SHP77 (cell line): ENCODE data around the gene MYO3A.

Experiments used
- DNase-seq, 2 experiments: peaks; one replicate each; lab custom pipeline; 2025; lab: John Stamatoyannopoulos, UW

The MYO3A gene

GRCh38 chr10:26214551-26215395, 280.7 kb downstream of the MYO3A start:
- no peak for DNase-seq

DNA sequence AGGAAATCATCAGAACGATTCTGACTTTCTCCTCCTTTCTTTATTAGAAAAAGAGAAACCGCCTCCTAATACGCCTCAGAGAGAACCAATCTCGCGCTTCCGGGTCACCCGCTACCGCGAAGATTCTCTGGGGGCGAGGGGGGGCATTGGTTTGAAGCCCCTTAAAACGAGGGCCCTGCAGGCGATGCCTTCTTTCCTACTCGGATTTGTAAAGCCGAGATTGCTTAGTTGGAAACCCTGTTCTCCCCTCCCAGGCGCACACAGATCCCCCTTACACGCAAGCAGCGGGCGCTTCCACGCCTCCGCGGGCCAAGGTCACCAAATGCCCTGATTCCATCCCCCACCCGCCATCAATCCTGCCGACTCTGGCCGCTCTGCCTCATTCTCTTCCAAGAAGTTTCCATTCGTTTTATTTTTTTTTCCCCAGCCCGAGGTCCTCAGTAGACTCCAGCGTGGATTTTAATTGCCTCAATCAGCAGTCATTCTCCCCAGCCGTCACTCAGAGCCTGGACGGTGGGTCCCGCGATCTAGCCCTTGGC, 281.4 kb downstream of the MYO3A start:
- no peak for DNase-seq

GRCh38 chr10:26215935-26216584, 282.0 kb downstream of the MYO3A start:
- no peak for DNase-seq

- DNase-seq = no peak
These were observed 282.8 kb downstream of the MYO3A start, which contains the start of gene GAD2 for GRCh38 chr10:26216585-26217395. Gene GAD2, plus strand, starts transcription at chr10:26216774. Its CDS starts 36 bp downstream, at chr10:26216810.

GRCh38 chr10:26217396-26218086, 283.5 kb downstream of the MYO3A start:
- DNase-seq = no peak

- no peak for DNase-seq
These were observed 285.6 kb downstream of the MYO3A start for GRCh38 chr10:26219676-26220075.

DNA sequence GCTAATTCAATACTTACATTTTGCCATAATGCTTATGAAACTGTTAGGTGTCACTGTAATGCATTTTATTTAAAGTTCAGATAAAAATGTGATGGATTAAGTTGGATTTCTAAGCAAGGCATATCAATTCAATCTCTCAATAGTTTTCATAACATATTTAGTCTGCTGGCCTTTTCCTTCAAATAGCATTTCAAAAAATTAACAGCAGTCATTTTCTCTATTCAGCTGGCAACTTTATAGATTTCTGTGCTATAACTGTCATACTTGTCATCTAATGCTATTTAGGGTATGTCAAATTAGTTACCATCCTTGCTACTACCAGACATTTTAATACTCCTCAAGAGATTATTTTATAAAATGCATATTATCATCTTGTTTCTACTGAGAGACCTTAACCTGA, 286.9 kb downstream of the MYO3A start:
- DNase-seq = no peak

- DNase-seq = no peak
These were observed 287.5 kb downstream of the MYO3A start for GRCh38 chr10:26221541-26221940.

DNA sequence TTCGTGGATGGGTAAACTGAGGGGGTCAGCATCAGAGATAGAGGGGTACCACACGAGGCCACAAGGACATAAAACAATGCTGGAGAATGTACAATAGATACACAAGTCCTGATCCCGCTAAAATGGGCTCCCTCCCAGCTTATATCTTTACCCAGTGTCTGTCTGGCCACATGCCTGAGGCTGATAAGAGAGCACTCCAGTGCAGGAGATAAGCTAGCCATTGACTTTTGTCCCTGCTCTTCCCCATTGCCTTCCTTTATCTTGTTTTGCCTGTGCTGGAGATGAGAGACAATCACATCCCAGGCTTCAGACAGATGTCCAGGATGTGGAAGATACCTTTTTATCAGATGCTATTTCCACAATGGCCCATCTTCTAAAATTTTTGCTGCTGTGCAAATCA, 288.5 kb downstream of the MYO3A start:
- no peak for DNase-seq

DNA sequence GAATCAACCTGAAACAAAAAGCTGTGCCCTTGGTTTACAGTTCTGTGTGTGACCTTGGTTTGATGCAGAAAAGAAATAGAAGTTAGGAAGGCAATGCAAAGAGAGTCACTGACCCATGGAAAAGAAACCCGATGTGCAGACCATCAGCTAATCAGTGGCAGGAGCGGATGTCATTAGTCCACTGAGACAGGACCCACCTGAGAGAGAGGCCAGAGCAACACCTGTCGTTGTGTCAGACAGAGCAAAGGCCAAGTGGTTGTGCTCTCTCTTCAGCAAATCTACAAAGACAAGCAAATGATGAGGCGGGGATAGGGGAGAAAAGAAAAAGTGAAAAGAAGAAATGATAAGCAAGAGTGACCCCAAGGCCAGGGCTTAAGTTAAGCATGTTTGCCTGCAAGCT, 291.3 kb downstream of the MYO3A start:
- DNase-seq = no peak

DNA sequence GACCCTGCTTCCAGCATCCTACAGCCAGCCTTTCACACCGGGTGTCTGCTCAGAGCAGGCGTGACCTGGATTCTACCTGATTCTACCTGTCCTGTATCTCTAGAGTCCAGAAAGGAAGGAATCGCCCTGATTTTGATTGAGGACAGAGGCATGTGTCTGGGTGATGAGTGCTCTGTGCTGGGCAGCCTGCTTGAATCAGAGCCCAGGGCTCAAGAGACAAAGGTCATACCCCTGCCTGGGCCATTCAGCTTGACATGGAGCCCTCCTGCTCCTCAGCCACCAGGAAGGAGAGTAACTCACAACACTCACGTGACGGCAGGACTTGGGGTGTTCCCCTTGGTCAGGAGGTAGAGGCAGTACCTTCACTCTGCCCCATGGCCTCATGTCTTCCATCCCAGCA, 293.8 kb downstream of the MYO3A start:
- DNase-seq = no peak

- no peak for DNase-seq
These were observed 298.1 kb downstream of the MYO3A start for GRCh38 chr10:26232174-26232573.

DNA sequence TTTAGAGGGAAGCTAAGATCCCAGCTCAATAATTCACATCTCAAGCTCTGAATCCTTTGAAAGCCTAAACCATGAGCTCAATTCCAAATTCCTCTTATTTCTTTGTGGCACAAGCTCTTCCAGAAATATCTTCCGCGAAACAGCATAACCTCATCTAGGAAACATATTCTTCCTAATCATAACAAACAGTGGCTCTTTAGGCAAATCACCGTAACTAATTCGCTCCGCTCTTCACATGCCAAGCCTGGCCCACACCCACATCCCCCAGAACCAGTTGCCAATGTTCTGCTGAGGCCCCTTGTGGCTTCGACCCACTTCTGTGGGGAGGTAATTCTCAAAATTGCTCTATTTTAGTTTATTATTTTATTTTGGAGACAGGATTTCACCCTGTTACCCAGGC, 301.7 kb downstream of the MYO3A start:
- DNase-seq = no peak

- DNase-seq = no peak
These were observed 304.3 kb downstream of the MYO3A start for GRCh38 chr10:26238378-26238777.

DNA sequence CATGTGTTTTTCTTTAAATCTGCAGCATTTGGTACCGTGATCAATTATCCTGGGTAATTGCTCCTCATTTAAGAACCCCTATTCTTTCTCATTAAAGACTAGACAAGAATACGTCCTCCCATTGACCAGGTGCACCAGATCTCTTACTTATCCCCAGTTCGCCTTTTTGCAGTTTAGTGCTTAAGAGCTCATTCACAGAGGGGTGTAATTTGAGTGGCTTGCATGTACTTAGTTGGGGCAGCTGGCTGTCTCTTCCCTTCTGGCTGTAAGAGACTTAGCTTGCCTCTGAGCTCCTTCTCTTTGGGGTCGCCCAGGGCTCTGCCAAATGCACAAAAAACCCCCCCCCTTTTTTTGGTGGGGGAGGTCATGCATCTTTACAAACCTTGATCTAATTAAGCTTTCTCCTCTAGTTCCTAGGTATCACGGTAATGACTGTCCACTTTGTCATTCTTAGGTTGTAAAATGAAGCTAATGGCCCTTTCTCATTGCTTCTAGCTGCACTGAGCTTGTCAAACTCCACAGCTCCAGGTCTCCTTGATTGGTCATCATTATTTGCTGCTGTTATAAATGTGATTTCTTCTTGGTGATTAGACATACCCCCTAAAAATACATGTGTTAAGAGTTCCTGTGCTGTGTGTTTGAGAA, 308.8 kb downstream of the MYO3A start:
- no peak for DNase-seq

DNA sequence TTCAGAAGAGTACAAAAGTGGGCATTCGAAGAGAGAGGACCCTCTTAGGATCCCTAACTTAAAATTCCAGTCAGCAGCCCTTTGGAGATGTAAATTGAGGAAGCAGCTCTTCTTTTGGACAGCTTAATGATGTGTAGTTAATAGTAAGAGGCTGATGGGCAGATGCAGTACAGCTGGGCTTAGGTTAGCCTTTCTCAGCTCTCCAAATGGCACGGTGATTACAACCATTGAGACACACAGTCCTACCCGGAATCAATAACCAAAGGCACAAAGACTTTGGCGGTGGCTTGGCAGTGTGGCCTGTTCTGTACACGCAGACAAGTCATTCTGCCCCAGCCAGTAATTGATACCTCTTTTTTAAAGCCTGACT, 309.3 kb downstream of the MYO3A start:
- DNase-seq = no peak

DNA sequence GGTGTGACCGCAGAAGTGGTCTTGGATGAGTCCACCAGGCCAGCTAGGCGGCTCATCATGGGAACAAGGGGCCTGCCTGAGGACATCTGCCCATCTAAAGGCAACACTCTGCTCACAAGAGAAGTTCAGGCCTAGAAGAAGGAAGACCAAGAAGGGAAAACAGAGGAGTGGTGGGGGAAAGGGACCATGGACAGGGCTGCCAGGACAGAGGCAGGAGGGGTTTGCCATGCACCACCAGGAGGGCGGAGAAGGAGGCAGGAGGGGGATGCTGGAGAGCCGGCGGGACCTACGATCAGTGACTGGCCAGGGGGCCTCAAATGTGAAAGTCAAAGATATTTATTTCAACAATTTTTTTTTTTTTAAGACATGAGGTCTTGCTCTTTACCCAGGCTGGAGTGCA, 315.7 kb downstream of the MYO3A start:
- no peak for DNase-seq

GRCh38 chr10:26251925-26252324, 317.9 kb downstream of the MYO3A start:
- DNase-seq = no peak

DNA sequence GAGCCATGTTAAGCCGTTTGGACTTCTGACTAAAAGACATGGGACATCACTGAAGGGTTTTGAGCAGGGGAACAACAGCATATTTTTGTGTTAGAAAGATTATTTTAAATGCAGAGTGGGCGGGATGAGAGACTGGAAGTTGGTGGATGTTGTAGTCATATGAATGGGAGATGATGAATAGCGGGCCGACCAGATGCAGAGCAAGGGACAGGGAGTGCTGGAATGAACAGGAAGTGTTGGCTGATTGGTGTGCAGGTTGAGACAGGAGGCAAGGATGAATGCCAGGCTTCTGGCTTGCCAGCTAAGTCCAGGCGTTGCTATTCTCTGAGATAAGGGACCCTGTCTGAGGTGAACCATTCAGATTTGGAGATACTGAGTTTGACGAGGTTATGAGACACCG, 320.6 kb downstream of the MYO3A start:
- no peak for DNase-seq

DNA sequence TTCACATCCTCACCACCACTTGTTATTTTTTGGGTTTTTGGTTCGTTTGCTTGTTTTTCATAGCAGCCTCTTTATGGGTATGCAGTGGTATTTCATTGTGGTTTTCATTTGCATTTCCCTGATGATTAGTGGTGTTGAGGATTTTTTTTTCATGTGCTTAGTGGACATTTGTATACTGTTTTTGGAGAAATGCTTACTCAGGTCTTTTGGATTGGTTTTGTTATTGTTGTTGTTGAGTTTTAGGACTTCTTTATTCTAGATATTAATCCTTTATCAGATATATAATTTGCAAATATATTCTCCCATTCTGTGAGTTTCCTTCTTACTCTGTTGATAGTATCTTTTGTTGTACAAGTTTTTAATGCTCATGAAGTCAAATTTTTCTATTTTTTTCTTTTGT, 325.3 kb downstream of the MYO3A start:
- DNase-seq = no peak
